GM18526 (cell line): ENCODE results near the gene IL23R.

Experiments
- POLR2A ChIP-seq: IDR thresholded peaks from 3 replicates; pipeline ENCODE4 v1.6.1; 2011; ENCODE audit not compliant: insufficient read length; ENCODE audit errors: extremely low read depth

The IL23R gene

GRCh38 chr1:67166196-67166595 lies at the start of gene IL23R:
TSS of gene IL23R (plus strand) at chr1:67166454. CDS start at chr1:67168121, 1,667 bp downstream.
- TF ChIP-seq POLR2A, result no peak

GRCh38 chr1:67118191-67118590 lies 48.1 kb upstream of the IL23R start:
- no peak for TF ChIP-seq POLR2A

GRCh38 chr1:67118646-67119045 lies 47.6 kb upstream of the IL23R start:
- no peak for TF ChIP-seq POLR2A

- no peak for TF ChIP-seq POLR2A
Measured at GRCh38 chr1:67120855-67121619, 45.2 kb upstream of the IL23R start.

DNA sequence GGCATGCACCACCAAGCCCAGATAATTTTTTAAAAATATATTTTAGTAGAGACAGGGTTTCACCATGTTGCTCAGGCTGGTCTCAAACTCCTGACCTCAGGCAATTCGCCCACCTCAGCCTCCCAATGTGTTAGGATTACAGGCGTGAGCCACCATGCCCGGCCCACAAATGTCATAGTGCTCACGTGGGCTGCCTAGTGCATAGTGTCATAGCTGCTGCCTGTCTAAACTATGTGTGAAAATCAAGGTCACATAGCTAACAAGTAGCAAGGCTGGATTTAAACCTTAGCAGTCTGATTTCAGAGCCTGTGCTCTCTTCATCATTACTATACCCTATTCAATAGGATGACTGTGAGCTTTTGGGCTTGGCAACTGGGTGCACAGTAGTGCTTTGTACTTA lies 41.8 kb upstream of the IL23R start:
- TF ChIP-seq POLR2A, result no peak

- TF ChIP-seq POLR2A, result no peak
Measured at GRCh38 chr1:67126111-67126746, 40.0 kb upstream of the IL23R start.

- no peak for TF ChIP-seq POLR2A
Measured at GRCh38 chr1:67126974-67127373, 39.3 kb upstream of the IL23R start.

DNA sequence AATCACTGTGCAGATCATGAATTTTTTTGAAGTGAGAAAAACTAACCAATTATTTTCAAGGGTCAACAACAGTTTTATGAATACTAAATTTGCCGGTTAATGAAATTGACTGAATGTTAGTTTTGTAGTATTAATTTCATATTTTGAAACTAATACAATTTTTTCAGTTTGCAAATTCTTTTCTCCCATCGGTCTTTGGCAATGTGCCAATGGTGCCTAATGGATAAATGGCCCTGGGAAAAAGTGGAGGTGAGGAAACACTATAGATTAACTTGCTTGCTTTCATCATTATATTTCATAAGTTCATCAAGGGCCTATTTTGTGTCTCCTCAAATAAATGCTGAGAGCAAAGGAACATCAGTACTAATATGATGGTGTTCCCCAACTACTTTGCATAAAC lies 35.6 kb upstream of the IL23R start:
- no peak for TF ChIP-seq POLR2A

DNA sequence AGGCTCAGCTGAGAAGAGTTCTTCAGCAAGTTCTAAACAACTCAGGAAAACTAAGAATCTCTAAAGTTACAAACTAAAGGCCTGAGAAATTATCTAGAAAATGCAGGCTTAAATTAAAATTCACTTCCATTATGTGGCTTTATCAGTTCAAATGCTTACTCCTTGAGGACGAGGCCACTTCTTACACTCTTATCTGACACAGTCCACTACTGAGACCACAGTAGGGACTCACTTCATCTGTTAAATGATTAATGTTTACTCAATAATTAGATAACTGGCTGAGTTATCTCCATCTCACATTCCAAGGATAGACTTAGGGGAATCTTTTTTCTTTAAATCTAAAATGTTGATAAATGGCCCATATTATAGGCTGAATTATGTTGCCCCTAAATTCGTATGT lies 33.1 kb upstream of the IL23R start:
- TF ChIP-seq POLR2A, result no peak

DNA sequence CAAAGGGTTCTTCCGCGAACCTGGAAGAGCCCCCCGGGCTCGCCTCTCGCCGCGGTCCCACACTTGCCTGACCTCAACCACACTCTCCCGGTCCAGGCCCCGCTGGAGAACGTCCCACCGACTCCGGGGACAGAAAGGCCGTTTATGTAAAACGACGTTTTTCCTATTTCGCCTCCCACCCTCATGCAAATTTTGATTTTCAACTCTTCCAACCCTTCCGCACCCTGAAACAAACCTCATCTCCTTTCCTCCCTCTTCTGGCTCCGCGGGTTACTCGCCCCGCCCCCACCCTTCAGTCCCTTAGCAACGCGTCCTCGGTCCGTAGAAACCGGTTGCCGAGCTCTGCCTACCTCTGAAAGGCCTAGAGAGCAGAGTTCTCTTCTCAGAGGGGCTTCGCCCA lies 31.6 kb upstream of the IL23R start, which contains the start of gene C1orf141:
C1orf141 (minus strand) TSS at position 276 of the 400 bp plus-strand sequence. CDS start 7,730 bp downstream, outside the sequence.
- TF ChIP-seq POLR2A, result no peak

DNA sequence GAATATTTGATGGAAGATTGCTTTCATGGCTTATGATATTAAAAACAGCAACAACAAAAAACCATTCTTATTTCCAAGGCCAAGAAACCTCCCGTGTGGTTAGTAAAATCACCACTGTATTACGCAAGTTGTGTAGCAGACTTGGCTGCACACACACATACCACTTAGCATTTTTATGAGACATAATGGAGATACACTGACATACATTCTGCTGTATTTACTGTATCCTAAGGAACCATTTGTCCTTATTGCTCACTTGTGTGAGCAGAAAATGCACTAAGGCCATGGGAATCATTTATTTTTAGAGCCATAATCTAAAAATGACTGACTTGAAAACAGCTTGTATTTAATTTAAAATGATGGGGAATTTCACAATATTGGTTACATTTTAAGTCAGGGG lies 30.9 kb upstream of the IL23R start:
- no peak for TF ChIP-seq POLR2A

DNA sequence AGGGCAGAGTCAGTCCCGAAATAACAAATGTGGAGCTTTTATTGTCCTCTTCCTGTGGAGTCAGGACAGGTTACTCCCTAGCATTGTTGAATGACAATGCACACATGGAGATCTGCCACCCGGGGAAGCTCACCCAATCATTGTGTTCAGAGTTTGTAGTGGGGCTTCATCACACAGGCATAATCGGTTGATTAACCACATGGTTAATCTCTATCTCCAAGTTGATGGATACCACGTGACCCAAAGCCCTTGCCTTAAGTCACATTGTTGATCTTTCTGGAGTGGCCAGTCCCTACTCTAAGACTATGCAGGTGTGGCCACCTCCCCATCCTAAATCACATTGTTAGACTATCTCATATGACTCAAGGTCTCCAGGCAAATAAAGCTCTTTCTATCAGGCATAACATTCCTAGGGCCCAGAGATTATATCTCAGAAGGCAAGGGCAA lies 28.9 kb upstream of the IL23R start:
- TF ChIP-seq POLR2A, result no peak

DNA sequence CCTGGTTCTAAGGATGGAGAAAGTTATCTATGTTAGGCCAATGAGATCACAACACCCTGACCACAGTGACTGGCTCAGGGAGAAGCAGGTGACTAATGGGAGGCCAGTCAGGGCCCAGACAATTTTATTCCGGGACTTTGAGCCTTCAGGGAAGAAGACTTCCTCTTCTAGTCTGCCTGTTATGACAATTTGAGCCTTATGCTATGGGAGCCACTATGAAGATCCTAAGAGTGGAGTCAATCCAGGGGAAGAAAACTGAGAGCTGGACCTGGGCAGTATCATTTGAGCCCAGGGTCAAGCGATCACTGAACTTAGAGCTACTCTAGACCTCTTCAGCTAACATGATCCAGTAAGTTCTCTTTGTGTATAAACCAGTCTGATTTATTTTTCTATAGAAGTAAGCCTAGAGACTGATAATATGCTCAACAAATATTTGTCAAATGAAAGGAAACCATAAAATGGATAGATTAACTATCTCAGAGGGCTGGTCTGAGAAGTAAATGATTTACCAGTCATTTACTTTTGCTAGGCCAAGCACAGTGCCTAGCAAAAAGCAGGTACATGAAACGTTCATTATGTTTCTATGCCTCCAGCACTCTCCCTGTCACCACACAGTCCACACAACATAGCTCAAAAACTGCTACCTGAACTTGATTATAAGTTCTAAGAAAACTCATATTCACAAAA lies 27.3 kb upstream of the IL23R start:
- TF ChIP-seq POLR2A, result no peak

- no peak for TF ChIP-seq POLR2A
Measured at GRCh38 chr1:67140460-67140859, 25.8 kb upstream of the IL23R start.

DNA sequence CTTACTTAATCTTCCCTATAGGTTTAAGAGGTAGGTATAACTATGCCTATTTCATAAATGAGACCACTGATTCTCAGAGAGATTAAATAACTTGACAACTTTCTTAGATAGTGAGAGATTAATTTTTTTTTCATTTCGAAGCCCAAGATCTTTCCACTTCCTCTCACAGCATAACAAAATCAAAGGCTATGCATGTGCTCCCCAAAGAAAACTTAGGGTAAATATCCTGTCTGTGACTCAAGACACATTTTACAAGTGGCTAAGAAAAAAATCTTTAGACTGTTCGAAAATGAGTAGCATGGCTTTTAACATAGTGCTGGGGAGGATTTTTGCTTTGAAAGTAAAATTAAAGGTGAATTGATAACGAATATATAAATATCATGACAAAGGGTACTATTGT lies 23.3 kb upstream of the IL23R start:
- no peak for TF ChIP-seq POLR2A

GRCh38 chr1:67143966-67144365 lies 22.3 kb upstream of the IL23R start:
- TF ChIP-seq POLR2A, result no peak
